ENCODE measurements around the gene IL4I1. TPM values are rescaled to one million over a fixed set of nuclear protein-coding genes. Genes with fewer than 3 reads are reported as not detected.

IL4I1 gene
- total and polyA plus RNA-seq, 4 donors: 0.08 to 0.75 (median 0.23) TPM

GRCh38 chr19:49856574-49857021 is 40.1 kb downstream of the IL4I1 start:
- H3K9me3 ChIP-seq (ENCODE audit: control insufficient read depth in 4 of 4, low read length in 3 of 4): no peaks in the 10 kb centered on the region
- no peak overlapping the region for H3K27ac ChIP-seq (ENCODE audit: low read depth in 1 of 2, low read length in 2 of 2)
- WGBS: 94% methylated on average over 18 of the region's 18 CpGs
- H3K36me3 ChIP-seq (ENCODE audit: control insufficient read depth in 4 of 4, insufficient read depth in 3 of 4, low read depth in 1 of 4, low read length in 3 of 4): peaks cover 0 to 45% (median 8%) of the 10 kb centered on the region in 4 donors
- H3K4me1 ChIP-seq (ENCODE audit: control insufficient read depth in 4 of 4, insufficient read depth in 4 of 4, low read length in 3 of 4): peaks cover 1 to 13% (median 11%) of the 10 kb centered on the region in 4 donors
- H3K27me3 ChIP-seq (ENCODE audit: control insufficient read depth in 4 of 4, insufficient read depth in 4 of 4, low read length in 3 of 4): no peaks in the 10 kb centered on the region
- DNase-seq (ENCODE audit: low spot score): no peak
- no peak overlapping the region for H3K9ac ChIP-seq (ENCODE audit: low read depth in 1 of 2, low read length in 2 of 2)
- H3K4me3 ChIP-seq (ENCODE audit: low read depth in 1 of 3, low read length in 3 of 3): no peak overlapping the region
- no peak for TF ChIP-seq MAX (IDR thresholded peaks at IDR 0.05)
- no peak for TF ChIP-seq EGR1 (IDR thresholded peaks at IDR 0.05; ENCODE audit: low read depth in 2 of 2)
- TF ChIP-seq HNF4G (IDR thresholded peaks at IDR 0.05): no peak
- no peak for TF ChIP-seq REST (IDR thresholded peaks at IDR 0.05)
- no peak for TF ChIP-seq YY1 (IDR thresholded peaks at IDR 0.05)
- no peak for TF ChIP-seq ZBTB33 (IDR thresholded peaks at IDR 0.05)
- no peak for TF ChIP-seq RAD21 (IDR thresholded peaks at IDR 0.05)
- TF ChIP-seq FOXA1 (IDR thresholded peaks at IDR 0.05): no peak
- no peak for TF ChIP-seq RXRA (IDR thresholded peaks at IDR 0.05)
- TF ChIP-seq HNF4A (conservative IDR thresholded peaks at IDR 0.05): no peak
- TF ChIP-seq CTCF (IDR thresholded peaks at IDR 0.05; ENCODE audit: low read depth, low read length, missing input control): no peak
- TF ChIP-seq JUND (IDR thresholded peaks at IDR 0.05): no peak
- TF ChIP-seq ATF3 (IDR thresholded peaks at IDR 0.05): no peak
- no peak for TF ChIP-seq TAF1 (conservative IDR thresholded peaks at IDR 0.05)
- no peak for TF ChIP-seq NR2F2 (IDR thresholded peaks at IDR 0.05)
- TF ChIP-seq FOXA2 (IDR thresholded peaks at IDR 0.05): no peak

Data from liver (tissue), 9 donors.